Thoracic aorta (tissue), 2 donors: ENCODE data around the gene TRAF3IP1. TPM values are rescaled to one million over a fixed set of nuclear protein-coding genes. Genes with fewer than 3 reads are reported as not detected.
A peak's percentile ranks its signal among the peaks of the same experiment; 100 is the strongest.
"Not testable (repeated sequence)": the region's sequence is repeated elsewhere in the genome, so short reads cannot be mapped to it uniquely, and the experiment has no call there.

Experiments
- ATAC-seq: fragments of 150-250 bp; one replicate; pipeline ENCODE4 v1.8.0; 2017; ENCODE audit warnings: low read depth; ENCODE audit not compliant: insufficient number of reproducible peaks, low FRiP score
- DNase-seq: peaks from one replicate; pipeline ENCODE4 v3.0.0-alpha.2; 2020; ENCODE audit warnings: low spot score
- H3K27ac ChIP-seq, 2 donors: fragments of 200-600 bp; sonication (generic); 1 replicate in 1 of 2; 2 replicates in 1 of 2; pipeline ENCODE4 v1.5.1; 2016; ENCODE audit warnings: mild to moderate bottlenecking in 2 of 2, moderate library complexity in 2 of 2
- H3K27me3 ChIP-seq: fragments of 200-600 bp; sonication (generic); replicated peaks from 2 replicates; pipeline ENCODE4 v1.6.0; 2016; ENCODE audit warnings: mild to moderate bottlenecking; ENCODE audit not compliant: insufficient read depth
- H3K36me3 ChIP-seq: fragments of 200-600 bp; sonication (generic); one replicate; pipeline ENCODE4 v1.5.1; 2016
- H3K4me1 ChIP-seq, 2 donors: fragments of 200-600 bp; sonication (generic); 1 replicate in 1 of 2; 2 replicates in 1 of 2; pipeline versions ENCODE4 v1.5.1 to v1.6.0; 2016; ENCODE audit warnings: low read depth in 2 of 2, mild to moderate bottlenecking in 1 of 2; ENCODE audit not compliant: control insufficient read depth in 1 of 2
- H3K4me3 ChIP-seq: fragments of 200-600 bp; sonication (generic); 2 replicates; pipeline ENCODE4 v1.5.1; 2016; ENCODE audit warnings: mild to moderate bottlenecking
- H3K9me3 ChIP-seq: fragments of 200-600 bp; sonication (generic); 2 replicates; pipeline ENCODE4 v1.5.1; 2016
- total RNA-seq, 2 donors: library from RNA; depleted of rRNA; stranded (reverse); fragments of >200 nt; gene quantifications; one replicate each; pipeline versions ENCODE4 v1.1.0 to v1.2.3, GENCODE V29; 2016
- TF ChIP-seq, protein P1 (sequence below): fragments of 200-600 bp; sonication (generic); IDR thresholded peaks from one replicate; pipeline ENCODE4 v1.5.1; 2019; ENCODE audit warnings: antibody characterized with exemption

The TRAF3IP1 gene
- total RNA-seq, 2 donors from 2014 or later: 19.4 to 23.7 TPM

DNA sequence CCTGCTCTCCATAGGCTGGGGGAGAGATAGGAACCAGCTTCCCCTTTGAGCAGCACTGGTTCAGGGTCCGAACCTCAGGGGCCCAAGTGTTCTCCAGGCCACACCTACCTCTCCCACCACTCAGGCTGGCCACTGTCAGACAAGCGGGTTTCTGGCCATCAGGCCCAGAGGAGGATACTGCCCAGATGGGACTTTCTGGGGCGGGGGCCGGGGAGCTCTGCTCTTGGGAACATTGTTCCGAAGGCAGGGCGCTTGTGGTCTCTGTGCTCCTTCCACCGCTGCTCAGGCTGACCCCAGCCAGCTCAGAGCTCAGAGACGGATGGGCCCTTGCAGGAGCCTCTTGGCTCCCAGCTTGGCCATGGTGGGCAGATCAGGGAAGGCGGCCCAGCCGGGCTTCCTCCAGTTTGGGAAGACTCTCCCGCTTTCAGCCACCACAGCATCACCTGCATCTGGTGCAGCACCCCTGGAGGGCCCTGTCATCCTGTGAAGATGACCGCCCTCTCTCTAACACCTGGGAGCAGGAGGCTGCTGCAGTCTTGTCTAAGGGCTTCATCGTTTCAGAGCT lies 5.2 kb upstream of the TRAF3IP1 start:
- Histone ChIP-seq H3K4me3 (no peak overlapping the region), H3K9me3 (no peaks in the 10 kb centered on the region), H3K27ac (no peak overlapping the region), H3K4me1 (peaks cover 0 to 8% of the 10 kb centered on the region in 2 donors), H3K36me3 (no peaks in the 10 kb centered on the region), H3K27me3 (no peaks in the 10 kb centered on the region)
- TF ChIP-seq, protein P1, sequence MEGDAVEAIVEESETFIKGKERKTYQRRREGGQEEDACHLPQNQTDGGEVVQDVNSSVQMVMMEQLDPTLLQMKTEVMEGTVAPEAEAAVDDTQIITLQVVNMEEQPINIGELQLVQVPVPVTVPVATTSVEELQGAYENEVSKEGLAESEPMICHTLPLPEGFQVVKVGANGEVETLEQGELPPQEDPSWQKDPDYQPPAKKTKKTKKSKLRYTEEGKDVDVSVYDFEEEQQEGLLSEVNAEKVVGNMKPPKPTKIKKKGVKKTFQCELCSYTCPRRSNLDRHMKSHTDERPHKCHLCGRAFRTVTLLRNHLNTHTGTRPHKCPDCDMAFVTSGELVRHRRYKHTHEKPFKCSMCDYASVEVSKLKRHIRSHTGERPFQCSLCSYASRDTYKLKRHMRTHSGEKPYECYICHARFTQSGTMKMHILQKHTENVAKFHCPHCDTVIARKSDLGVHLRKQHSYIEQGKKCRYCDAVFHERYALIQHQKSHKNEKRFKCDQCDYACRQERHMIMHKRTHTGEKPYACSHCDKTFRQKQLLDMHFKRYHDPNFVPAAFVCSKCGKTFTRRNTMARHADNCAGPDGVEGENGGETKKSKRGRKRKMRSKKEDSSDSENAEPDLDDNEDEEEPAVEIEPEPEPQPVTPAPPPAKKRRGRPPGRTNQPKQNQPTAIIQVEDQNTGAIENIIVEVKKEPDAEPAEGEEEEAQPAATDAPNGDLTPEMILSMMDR: no peak
- DNase-seq (no peak), ATAC-seq (no peak)

- peak overlapping the region; percentile 86 for H3K4me3 ChIP-seq
- H3K4me1 ChIP-seq: peaks cover 6 to 23% of the 10 kb centered on the region in 2 donors
- DNase-seq (no peak), ATAC-seq (no peak)
- no peaks in the 10 kb centered on the region for H3K9me3 ChIP-seq
- peak overlapping the region in 1 of 2 donors; percentile 48 for H3K27ac ChIP-seq
- peaks cover 2% of the 10 kb centered on the region for H3K36me3 ChIP-seq
- no peaks in the 10 kb centered on the region for H3K27me3 ChIP-seq
- TF ChIP-seq, protein P1: no peak
These were observed 447 bp downstream of the TRAF3IP1 start for GRCh38 chr2:238320648-238321281.

GRCh38 chr2:238321467-238321866 lies 1.1 kb downstream of the TRAF3IP1 start:
- H3K4me1 ChIP-seq: peaks cover 6 to 23% of the 10 kb centered on the region in 2 donors
- no peak for ATAC-seq
- H3K36me3 ChIP-seq: peaks cover 6% of the 10 kb centered on the region
- TF ChIP-seq, protein P1: no peak
- H3K4me3 ChIP-seq: peak overlapping the region; percentile 86
- peak overlapping the region in 1 of 2 donors; percentile 48 for H3K27ac ChIP-seq
- H3K9me3 ChIP-seq: no peaks in the 10 kb centered on the region
- no peak for DNase-seq
- H3K27me3 ChIP-seq: no peaks in the 10 kb centered on the region

DNA sequence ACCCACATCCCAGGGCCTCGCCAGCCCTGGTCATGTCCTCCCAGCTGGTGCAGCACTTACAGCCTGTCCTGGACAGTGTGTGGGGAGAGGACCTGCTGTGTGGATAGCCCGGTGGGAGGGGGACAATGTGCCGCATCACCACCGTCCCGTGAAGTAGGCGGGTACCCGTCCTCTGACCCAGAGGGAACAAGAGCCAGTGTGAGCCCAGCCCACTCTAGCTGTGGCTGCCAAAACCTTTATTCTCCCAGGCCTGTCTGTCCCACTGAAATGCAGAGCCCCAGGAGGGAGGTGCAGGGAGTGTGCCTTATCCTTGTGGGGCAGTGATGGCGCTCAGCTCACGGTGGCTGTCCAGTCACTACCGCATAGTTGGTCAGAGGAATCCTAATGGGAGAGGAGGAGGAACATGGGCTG lies 1.7 kb downstream of the TRAF3IP1 start:
- DNase-seq (no peak), ATAC-seq (no peak)
- peaks cover 6% of the 10 kb centered on the region for H3K36me3 ChIP-seq
- no peak overlapping the region for H3K4me3 ChIP-seq
- H3K9me3 ChIP-seq: no peaks in the 10 kb centered on the region
- H3K4me1 ChIP-seq: peaks cover 6 to 23% of the 10 kb centered on the region in 2 donors
- H3K27me3 ChIP-seq: no peaks in the 10 kb centered on the region
- TF ChIP-seq, protein P1: no peak
- no peak overlapping the region for H3K27ac ChIP-seq

- H3K36me3 ChIP-seq: not testable (repeated sequence)
These were observed 3.9 kb downstream of the TRAF3IP1 start for GRCh38 chr2:238324248-238324647.

More at GRCh38 chr2:238324248-238324647, 3.9 kb downstream of the TRAF3IP1 start:
- H3K4me1 ChIP-seq: peaks cover 6 to 22% of the 10 kb centered on the region in 2 donors
- H3K4me3 ChIP-seq, H3K27ac ChIP-seq, ATAC-seq, DNase-seq, H3K9me3 ChIP-seq, H3K27me3 ChIP-seq: not testable (repeated sequence)
